ENCODE data around the gene DHRS12. TPM values are rescaled to one million over a fixed set of nuclear protein-coding genes. Genes with fewer than 3 reads are reported as not detected.

DHRS12 gene
- total RNA-seq, 1 experiment from 2014 or later = 11.3 TPM

- in situ Hi-C loops (cut with HindIII; ENCODE audit: low sequenced_read_pairs) = no loop called here
- peak; percentile 71 for DNase-seq (ENCODE audit: low spot score)
Observed at GRCh38 chr13:51814825-51815650, 11.1 kb upstream of the DHRS12 start.

- in situ Hi-C loops (cut with HindIII; ENCODE audit: low sequenced_read_pairs) = no loop called here
Observed at GRCh38 chr13:51814071-51814470, 10.1 kb upstream of the DHRS12 start.

GRCh38 chr13:51811920-51812451, 8.0 kb upstream of the DHRS12 start:
- in situ Hi-C loops (cut with HindIII; ENCODE audit: low sequenced_read_pairs) = no loop called here
- no peak for DNase-seq (ENCODE audit: low spot score)

More at GRCh38 chr13:51814071-51814470, 10.1 kb upstream of the DHRS12 start:
- DNase-seq (ENCODE audit: low spot score) = no peak

GRCh38 chr13:51811046-51811445, 7.1 kb upstream of the DHRS12 start:
- DNase-seq (ENCODE audit: low spot score) = no peak
- in situ Hi-C loops (cut with HindIII; ENCODE audit: low sequenced_read_pairs) = no loop called here

- DNase-seq (ENCODE audit: low spot score) = no peak
- in situ Hi-C loops (cut with HindIII; ENCODE audit: low sequenced_read_pairs) = no loop called here
Observed at GRCh38 chr13:51808811-51809210, 4.8 kb upstream of the DHRS12 start.

- in situ Hi-C loops (cut with HindIII; ENCODE audit: low sequenced_read_pairs) = no loop called here
- DNase-seq (ENCODE audit: low spot score) = no peak
Observed at GRCh38 chr13:51807041-51807440, 3.1 kb upstream of the DHRS12 start.

GRCh38 chr13:51806566-51806965, 2.6 kb upstream of the DHRS12 start:
- DNase-seq (ENCODE audit: low spot score) = peak; percentile 42
- in situ Hi-C loops (cut with HindIII; ENCODE audit: low sequenced_read_pairs) = no loop called here

- in situ Hi-C loops (cut with HindIII; ENCODE audit: low sequenced_read_pairs) = no loop called here
- no peak for DNase-seq (ENCODE audit: low spot score)
Observed at GRCh38 chr13:51805925-51806324, 2.0 kb upstream of the DHRS12 start.

GRCh38 chr13:51805313-51805712, 1.4 kb upstream of the DHRS12 start:
- DNase-seq (ENCODE audit: low spot score) = no peak
- in situ Hi-C loops (cut with HindIII; ENCODE audit: low sequenced_read_pairs) = no loop called here

- in situ Hi-C loops (cut with HindIII; ENCODE audit: low sequenced_read_pairs) = no loop called here
- DNase-seq (ENCODE audit: low spot score) = peak; percentile 73
Observed at GRCh38 chr13:51804295-51805172, 571 bp upstream of the DHRS12 start.

- peak; percentile 49 for DNase-seq (ENCODE audit: low spot score)
- in situ Hi-C loops (cut with HindIII; ENCODE audit: low sequenced_read_pairs) = no loop called here
Observed at GRCh38 chr13:51802631-51803418, 1.1 kb downstream of the DHRS12 start.

GRCh38 chr13:51801631-51802099, 2.3 kb downstream of the DHRS12 start:
- DNase-seq (ENCODE audit: low spot score) = peak; percentile 76
- in situ Hi-C loops (cut with HindIII; ENCODE audit: low sequenced_read_pairs) = no loop called here

- in situ Hi-C loops (cut with HindIII; ENCODE audit: low sequenced_read_pairs) = no loop called here
Observed at GRCh38 chr13:51800486-51800885, 3.5 kb downstream of the DHRS12 start.

GRCh38 chr13:51799261-51799660, 4.7 kb downstream of the DHRS12 start:
- DNase-seq (ENCODE audit: low spot score) = no peak
- in situ Hi-C loops (cut with HindIII; ENCODE audit: low sequenced_read_pairs) = no loop called here

More at GRCh38 chr13:51800486-51800885, 3.5 kb downstream of the DHRS12 start:
- DNase-seq (ENCODE audit: low spot score) = no peak

GRCh38 chr13:51797664-51798488, 6.1 kb downstream of the DHRS12 start:
- DNase-seq (ENCODE audit: low spot score) = peak; percentile 97
- in situ Hi-C loops (cut with HindIII; ENCODE audit: low sequenced_read_pairs) = no loop called here

GRCh38 chr13:51796546-51796945, 7.4 kb downstream of the DHRS12 start:
- in situ Hi-C loops (cut with HindIII; ENCODE audit: low sequenced_read_pairs) = no loop called here
- no peak for DNase-seq (ENCODE audit: low spot score)

- in situ Hi-C loops (cut with HindIII; ENCODE audit: low sequenced_read_pairs) = no loop called here
Observed at GRCh38 chr13:51795419-51795818, 8.5 kb downstream of the DHRS12 start.

GRCh38 chr13:51794964-51795363, 9.0 kb downstream of the DHRS12 start:
- in situ Hi-C loops (cut with HindIII; ENCODE audit: low sequenced_read_pairs) = no loop called here
- no peak for DNase-seq (ENCODE audit: low spot score)

More at GRCh38 chr13:51795419-51795818, 8.5 kb downstream of the DHRS12 start:
- DNase-seq (ENCODE audit: low spot score) = no peak

Data from G401 (cell line).